GM18505 (cell line): ENCODE data around the gene ARFRP1.

ENCODE experiments used
- ATAC-seq: cut with Tn5 transposase; IDR thresholded peaks from one replicate; pipeline ENCODE4 v1.9.1; 2021; ENCODE audit not compliant: unreplicated experiment
- POLR2A ChIP-seq: IDR thresholded peaks from 4 replicates; pipeline ENCODE4 v1.6.1; 2011; ENCODE audit warnings: borderline replicate concordance; ENCODE audit not compliant: insufficient read depth, insufficient read length; ENCODE audit errors: extremely low read depth

Gene ARFRP1, protein sequence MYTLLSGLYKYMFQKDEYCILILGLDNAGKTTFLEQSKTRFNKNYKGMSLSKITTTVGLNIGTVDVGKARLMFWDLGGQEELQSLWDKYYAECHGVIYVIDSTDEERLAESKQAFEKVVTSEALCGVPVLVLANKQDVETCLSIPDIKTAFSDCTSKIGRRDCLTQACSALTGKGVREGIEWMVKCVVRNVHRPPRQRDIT

GRCh38 chr20:63707558-63708300 lies at the start of gene ARFRP1, which contains the start of gene ZGPAT:
Gene ARFRP1 (minus strand): TSS chr20:63707976. CDS start chr20:63707091, 885 bp downstream.
Gene ZGPAT (plus strand): TSS chr20:63708039. CDS start chr20:63708581, 542 bp downstream.
- ATAC-seq = peak; percentile 70
- peak; percentile 74 for TF ChIP-seq POLR2A

GRCh38 chr20:63756648-63756991 lies 48.8 kb upstream of the ARFRP1 start:
- ATAC-seq = no peak
- TF ChIP-seq POLR2A = no peak

DNA sequence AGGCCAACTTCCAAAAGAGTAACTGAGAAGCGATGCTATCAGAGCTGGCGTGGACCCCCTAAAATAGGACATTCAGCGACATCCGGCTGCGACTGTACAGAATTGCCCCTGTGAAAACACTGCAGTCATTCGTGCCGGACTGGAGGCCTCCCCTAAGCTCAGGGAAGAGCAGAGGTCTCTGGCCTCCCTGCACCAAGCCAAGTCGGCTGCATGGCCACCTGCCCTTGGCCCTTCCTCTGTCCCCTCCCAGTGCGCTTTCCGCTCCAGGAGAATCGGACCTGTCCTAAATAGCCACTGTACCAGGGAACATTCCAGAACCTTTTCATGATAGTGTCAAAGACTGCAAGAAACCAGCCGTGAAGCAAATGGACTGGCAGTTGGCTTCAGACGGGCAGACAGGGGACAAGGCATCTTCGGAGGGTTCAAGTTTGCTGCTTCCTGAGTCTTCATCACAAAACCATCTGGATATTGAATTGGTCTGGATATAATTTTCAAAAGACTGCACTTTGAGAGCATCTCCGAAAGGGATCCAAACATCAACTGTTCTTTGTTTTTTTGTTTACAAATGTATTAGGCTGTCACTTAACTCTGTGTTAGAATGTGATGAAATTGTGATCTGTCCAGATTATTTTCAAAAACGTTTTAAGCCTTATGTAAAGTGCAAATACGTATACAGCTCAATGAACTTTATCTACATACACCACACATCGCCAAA lies 48.3 kb upstream of the ARFRP1 start:
- no peak for TF ChIP-seq POLR2A
- no peak for ATAC-seq

GRCh38 chr20:63754008-63754407 lies 46.2 kb upstream of the ARFRP1 start:
- no peak for TF ChIP-seq POLR2A
- ATAC-seq = no peak

DNA sequence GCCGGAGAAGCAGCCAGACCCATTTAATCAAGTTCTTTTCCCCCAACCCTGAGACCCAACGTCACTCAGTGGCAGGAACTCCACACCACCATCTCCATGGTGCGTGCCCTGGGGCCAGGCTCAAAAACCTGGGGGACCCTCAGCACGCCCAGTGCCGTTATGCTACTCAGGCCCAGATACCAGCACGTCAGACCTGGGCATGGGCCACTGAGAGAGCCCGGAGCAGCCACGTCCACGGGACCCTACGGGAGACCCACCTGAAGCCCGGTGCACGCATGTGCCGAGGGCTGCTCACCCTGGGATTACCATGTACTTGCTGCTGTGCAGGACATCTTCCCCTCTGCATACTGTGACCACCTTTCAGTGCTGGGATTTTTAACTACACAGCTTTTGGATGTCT lies 45.6 kb upstream of the ARFRP1 start:
- TF ChIP-seq POLR2A = no peak
- no peak for ATAC-seq

GRCh38 chr20:63752411-63753101 lies 44.8 kb upstream of the ARFRP1 start:
- no peak for TF ChIP-seq POLR2A
- no peak for ATAC-seq

DNA sequence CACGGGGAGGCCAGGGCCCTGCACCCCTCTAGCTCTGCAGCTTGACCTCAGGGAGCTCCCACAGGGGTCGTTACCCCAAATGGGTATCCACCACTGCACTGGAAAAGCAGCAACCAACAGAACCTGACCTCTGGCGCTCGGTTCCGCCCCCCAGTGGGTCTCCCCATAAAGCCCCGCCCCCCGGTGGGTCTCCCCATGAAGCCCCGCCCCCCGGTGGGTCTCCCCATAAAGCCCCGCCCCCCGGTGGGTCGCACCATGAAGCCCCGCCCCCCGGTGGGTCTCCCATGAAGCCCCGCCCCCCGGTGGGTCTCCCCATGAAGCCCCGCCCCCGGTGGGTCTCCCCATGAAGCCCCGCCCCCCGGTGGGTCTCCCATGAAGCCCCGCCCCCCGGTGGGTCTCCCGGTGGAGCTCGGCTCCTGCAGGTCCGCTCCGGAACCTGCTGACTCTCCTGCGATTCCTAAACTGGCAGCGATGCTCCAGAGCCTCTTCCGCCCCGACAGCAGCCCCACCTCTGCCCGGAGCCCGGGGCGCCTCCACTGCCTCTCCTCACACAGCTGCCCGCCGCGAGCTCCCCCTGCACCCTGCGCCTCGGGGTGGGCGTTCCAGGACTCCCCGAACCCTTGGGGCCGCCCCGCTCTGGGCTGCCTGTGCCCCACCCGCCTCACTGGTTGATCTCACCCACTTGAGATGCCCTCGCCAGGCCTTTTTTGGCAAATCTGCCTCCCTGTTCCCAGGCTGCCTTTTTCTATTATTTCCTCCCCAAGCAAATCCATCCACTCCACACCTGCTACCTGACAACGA lies 43.9 kb upstream of the ARFRP1 start:
- no peak for ATAC-seq
- TF ChIP-seq POLR2A = no peak

DNA sequence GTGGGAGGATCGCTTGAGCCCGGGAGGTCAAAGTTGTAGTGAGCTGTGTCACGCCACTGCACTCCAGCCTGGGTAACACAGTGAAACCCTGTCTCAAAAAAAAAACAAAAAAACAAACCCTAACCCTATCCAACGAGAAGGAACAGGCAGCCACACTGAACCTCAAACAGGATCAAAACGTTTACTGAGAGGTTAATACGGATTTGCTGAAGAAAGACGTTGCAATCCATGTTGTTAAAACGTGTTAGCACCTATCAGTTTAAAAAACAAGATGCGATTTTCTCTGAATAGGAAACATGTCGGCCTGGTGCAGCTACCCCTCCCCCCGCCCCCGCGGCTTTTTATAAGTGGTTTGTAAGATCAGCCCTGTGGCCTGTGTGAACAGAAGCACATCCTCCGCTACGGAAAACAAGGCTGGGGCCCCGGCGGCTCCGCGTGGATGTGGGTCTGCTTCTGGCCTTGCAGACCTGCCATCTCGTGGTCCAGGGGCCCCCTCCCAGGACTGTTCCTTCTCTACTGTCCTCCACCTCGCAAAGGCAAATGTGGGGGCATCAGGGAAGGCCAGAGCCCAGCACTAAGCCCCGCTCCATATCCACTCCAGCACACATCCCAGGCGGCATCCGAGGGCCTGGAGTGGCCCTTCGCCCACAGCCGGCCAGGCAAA lies 43.2 kb upstream of the ARFRP1 start:
- no peak for TF ChIP-seq POLR2A
- ATAC-seq = no peak

DNA sequence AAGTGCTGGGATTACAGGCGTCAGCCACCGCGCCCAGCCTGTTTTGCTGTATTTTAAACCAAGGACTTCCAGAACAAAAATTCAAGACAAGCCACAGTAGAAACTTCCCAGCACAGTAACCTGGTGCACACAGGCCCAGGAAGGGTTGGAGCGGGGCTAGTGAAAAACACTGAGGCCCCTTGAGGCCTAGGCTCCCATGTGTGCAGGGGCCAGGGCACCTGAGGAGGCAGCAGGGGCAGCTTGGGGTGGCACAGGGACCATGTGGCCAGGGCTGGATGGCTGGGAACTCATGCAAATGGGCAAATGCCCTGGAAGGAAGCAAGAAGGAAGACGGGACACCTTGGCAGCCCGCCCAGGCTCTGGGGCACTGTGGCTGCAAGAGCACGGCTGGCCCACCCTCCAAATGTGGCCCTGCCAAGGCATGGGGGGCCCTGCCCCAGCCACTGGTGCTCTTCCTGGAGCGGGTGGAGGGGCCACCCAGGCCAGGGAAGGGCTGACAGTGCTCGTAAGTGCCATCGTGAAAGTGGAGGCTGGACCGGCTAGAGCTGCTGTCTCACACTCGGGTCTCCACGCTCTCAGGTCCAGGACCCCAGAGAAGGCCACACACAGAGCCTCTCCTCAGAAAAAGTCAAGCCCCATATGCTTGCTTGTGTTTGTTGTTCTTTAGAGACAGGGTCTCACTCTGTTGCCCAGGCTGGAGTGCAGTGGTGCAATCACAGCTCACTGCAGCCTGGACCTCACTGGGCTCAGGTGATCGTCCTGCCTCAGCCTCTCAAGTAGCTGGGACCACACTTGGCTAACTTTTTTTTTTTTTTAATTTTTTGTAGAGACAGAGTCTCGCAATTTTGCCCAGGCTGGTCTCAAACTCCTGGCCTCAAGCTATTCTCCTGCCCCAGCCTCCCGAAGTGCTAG lies 42.1 kb upstream of the ARFRP1 start:
- no peak for ATAC-seq
- TF ChIP-seq POLR2A = no peak

- ATAC-seq = no peak
- no peak for TF ChIP-seq POLR2A
Observed at GRCh38 chr20:63748934-63749270, 41.1 kb upstream of the ARFRP1 start.

- TF ChIP-seq POLR2A = no peak
- ATAC-seq = no peak
Observed at GRCh38 chr20:63748070-63748933, 40.5 kb upstream of the ARFRP1 start.

GRCh38 chr20:63747622-63748069 lies 39.9 kb upstream of the ARFRP1 start:
- no peak for TF ChIP-seq POLR2A
- no peak for ATAC-seq
